Measurements from ENCODE around the gene DDTL.
"Not testable (repeated sequence)": the region's sequence is repeated elsewhere in the genome, so short reads cannot be mapped to it uniquely, and the experiment has no call there.

DNA sequence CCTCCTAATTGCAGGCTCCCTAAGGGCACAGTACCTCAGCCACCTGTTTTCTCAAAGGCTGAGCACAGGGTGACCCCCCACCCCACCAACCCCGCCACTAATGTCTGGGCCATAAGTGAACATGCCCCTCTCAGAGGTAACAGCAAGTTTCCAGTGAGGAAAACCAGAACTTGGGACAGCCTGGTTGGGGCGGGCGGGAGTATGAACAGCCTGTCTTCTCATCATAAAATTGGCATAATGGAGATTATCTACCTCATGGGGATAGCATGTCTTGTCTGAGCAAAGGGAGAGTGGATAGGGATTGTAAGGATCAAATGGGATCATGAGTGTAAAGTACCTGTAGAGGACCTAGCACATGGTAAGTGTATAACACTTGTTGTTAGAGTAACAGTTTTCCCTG, 5.2 kb downstream of the DDTL start:
- TF ChIP-seq, protein P1, sequence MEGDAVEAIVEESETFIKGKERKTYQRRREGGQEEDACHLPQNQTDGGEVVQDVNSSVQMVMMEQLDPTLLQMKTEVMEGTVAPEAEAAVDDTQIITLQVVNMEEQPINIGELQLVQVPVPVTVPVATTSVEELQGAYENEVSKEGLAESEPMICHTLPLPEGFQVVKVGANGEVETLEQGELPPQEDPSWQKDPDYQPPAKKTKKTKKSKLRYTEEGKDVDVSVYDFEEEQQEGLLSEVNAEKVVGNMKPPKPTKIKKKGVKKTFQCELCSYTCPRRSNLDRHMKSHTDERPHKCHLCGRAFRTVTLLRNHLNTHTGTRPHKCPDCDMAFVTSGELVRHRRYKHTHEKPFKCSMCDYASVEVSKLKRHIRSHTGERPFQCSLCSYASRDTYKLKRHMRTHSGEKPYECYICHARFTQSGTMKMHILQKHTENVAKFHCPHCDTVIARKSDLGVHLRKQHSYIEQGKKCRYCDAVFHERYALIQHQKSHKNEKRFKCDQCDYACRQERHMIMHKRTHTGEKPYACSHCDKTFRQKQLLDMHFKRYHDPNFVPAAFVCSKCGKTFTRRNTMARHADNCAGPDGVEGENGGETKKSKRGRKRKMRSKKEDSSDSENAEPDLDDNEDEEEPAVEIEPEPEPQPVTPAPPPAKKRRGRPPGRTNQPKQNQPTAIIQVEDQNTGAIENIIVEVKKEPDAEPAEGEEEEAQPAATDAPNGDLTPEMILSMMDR (conservative IDR thresholded peaks at IDR 0.05; ENCODE audit: low read depth, low read length): not testable (repeated sequence)
- not testable (repeated sequence) for TF ChIP-seq EZH2 (IDR thresholded peaks at IDR 0.05; ENCODE audit: borderline replicate concordance, low read depth, low read length, poor library complexity, severe bottlenecking)

Measured in A673 (cell line).